Heart left ventricle (tissue), 13 donors: ENCODE data around the gene RHOC.

Experiments
- POLR2A ChIP-seq, 2 donors: fragments of 450-650 bp; IDR thresholded peaks; one replicate each; pipeline ENCODE4 v1.6.1; 2017; ENCODE audit warnings: antibody characterized with exemption in 2 of 2, mild to moderate bottlenecking in 2 of 2, moderate library complexity in 2 of 2
- TF ChIP-seq, protein P1 (sequence below), 12 donors: fragments of 200-600 bp; sonication (generic) in 4 of 12; IDR thresholded peaks; one replicate each; pipeline versions ENCODE4 v1.5.0 to v1.8.0; 2018 to 2022; ENCODE audit warnings: antibody characterized with exemption in 12 of 12, mild to moderate bottlenecking in 5 of 12
- donor health status: ischemic (EF 13 %, LVEDD 7.1; RV severe dilation, severe dysfunction).
- donor health status: DM: no; HTN: yes; CAD: no.
- donor health status: DM: no; HTN: no; CAD: no.
- donor health status: ischemic (EF 25% LVEDD 6.9; RV normal size, moderate dysfunction).
- donor health status: ischemic (EF 25% LVEDD 5.7; RV mildly dilated, moderate dysfunction).
- donor health status: ischemic (EF 35%, LVEDD 5.7; RV mildly dilated, moderate dysfunction).
- donor health status: nonischemic (EF 11% LVEDD 7.7; RV severe dilation, severe dysfunction).
- donor health status: DM: yes; HTN: yes; CAD: no.
- donor health status: PGD.
- donor health status: ischemic (EF 29% LVEDD 5.4; RV normal size, mild dysfunction).
- donor health status: nonischemic (EF 23%, LVEDD 6.1; RV moderate dilation, normal function).

GRCh38 chr1:112729909-112730308 lies 23.0 kb upstream of the RHOC start:
- TF ChIP-seq, protein P1, sequence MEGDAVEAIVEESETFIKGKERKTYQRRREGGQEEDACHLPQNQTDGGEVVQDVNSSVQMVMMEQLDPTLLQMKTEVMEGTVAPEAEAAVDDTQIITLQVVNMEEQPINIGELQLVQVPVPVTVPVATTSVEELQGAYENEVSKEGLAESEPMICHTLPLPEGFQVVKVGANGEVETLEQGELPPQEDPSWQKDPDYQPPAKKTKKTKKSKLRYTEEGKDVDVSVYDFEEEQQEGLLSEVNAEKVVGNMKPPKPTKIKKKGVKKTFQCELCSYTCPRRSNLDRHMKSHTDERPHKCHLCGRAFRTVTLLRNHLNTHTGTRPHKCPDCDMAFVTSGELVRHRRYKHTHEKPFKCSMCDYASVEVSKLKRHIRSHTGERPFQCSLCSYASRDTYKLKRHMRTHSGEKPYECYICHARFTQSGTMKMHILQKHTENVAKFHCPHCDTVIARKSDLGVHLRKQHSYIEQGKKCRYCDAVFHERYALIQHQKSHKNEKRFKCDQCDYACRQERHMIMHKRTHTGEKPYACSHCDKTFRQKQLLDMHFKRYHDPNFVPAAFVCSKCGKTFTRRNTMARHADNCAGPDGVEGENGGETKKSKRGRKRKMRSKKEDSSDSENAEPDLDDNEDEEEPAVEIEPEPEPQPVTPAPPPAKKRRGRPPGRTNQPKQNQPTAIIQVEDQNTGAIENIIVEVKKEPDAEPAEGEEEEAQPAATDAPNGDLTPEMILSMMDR (IDR thresholded peaks at IDR 0.05) = no peak
- TF ChIP-seq POLR2A (IDR thresholded peaks at IDR 0.05) = no peak
